HG02938 (cell line): ENCODE data around the gene MYO1B.
"Not testable (repeated sequence)": the region's sequence is repeated elsewhere in the genome, so short reads cannot be mapped to it uniquely, and the experiment has no call there.

Experiments used
- ATAC-seq: cut with Tn5 transposase; IDR thresholded peaks from one replicate; pipeline ENCODE4 v1.9.1; 2021; ENCODE audit warnings: mild to moderate bottlenecking, moderate library complexity; ENCODE audit not compliant: unreplicated experiment

MYO1B gene

GRCh38 chr2:191439481-191439880 is 194.3 kb downstream of the MYO1B start:
- no peak for ATAC-seq

- ATAC-seq, result no peak
Observed at GRCh38 chr2:191441496-191442214, 196.5 kb downstream of the MYO1B start.

- no peak for ATAC-seq
Observed at GRCh38 chr2:191443446-191443845, 198.2 kb downstream of the MYO1B start.

- ATAC-seq, result no peak
Observed at GRCh38 chr2:191446910-191447309, 201.7 kb downstream of the MYO1B start.

- ATAC-seq, result no peak
Observed at GRCh38 chr2:191451116-191451515, 205.9 kb downstream of the MYO1B start.

- no peak for ATAC-seq
Observed at GRCh38 chr2:191452065-191452464, 206.9 kb downstream of the MYO1B start.

GRCh38 chr2:191453761-191454160 is 208.6 kb downstream of the MYO1B start:
- no peak for ATAC-seq

GRCh38 chr2:191456506-191456905 is 211.3 kb downstream of the MYO1B start:
- not testable (repeated sequence) for ATAC-seq

GRCh38 chr2:191459158-191459557 is 214.0 kb downstream of the MYO1B start:
- ATAC-seq, result no peak

GRCh38 chr2:191462370-191462769 is 217.2 kb downstream of the MYO1B start:
- ATAC-seq, result no peak

- ATAC-seq, result no peak
Observed at GRCh38 chr2:191463790-191464189, 218.6 kb downstream of the MYO1B start.

GRCh38 chr2:191465766-191466420 is 220.7 kb downstream of the MYO1B start:
- ATAC-seq, result no peak

- no peak for ATAC-seq
Observed at GRCh38 chr2:191467113-191467512, 221.9 kb downstream of the MYO1B start.

GRCh38 chr2:191470306-191470705 is 225.1 kb downstream of the MYO1B start:
- no peak for ATAC-seq

GRCh38 chr2:191474464-191474863 is 229.3 kb downstream of the MYO1B start:
- no peak for ATAC-seq
